ENCODE data around the gene LOX.

The LOX gene, protein sequence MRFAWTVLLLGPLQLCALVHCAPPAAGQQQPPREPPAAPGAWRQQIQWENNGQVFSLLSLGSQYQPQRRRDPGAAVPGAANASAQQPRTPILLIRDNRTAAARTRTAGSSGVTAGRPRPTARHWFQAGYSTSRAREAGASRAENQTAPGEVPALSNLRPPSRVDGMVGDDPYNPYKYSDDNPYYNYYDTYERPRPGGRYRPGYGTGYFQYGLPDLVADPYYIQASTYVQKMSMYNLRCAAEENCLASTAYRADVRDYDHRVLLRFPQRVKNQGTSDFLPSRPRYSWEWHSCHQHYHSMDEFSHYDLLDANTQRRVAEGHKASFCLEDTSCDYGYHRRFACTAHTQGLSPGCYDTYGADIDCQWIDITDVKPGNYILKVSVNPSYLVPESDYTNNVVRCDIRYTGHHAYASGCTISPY

DNA sequence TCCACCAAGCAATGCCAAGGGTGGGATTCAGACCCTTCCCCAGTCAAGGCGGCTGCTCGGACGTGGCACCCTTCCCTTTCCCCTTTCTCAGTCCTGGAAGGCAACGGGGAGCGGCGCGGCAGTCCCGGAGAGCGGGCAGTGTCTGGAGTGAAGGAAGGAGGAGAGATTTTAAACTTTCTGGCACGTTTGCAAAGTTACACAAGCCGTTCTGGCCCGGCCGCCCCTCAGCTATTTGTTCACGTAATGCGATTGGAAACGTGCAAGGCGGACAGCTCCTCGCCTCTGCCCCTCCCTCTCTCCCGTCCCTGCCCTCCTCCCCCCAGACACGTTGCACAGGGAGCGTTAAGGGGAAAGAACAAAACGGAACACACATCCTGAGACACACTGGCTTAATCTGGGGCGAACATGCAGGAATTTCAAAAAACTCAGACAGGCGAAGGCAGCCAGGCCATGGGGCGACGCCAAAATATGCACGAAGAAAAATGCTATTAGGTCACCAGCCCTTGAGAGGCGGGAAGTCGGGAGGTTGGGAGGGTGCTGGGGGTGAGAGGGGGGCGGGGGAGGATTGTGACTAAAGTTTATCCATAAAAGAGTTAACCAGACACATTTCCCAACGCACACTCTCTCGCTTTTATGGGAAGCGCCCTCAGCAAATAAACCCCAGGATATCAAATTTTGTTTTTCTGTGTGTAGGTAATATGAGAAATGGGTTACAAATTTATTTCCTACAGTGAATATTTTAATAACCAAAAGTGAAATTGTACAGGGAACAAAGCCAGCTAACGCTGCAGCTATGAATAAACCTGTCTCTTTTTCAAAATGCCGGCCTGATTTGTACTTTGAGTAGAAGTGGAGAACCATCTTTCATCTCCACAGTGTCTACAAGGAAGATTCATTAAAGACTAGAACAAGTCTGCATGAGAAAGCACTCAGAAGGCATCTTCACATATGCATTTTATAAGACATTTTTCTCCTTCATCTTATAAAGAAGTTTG lies at the start of gene LOX:
TSS of gene LOX (minus strand) at position 144 of the 995 bp plus-strand sequence. CDS start 274 bp downstream, outside the sequence.
- DNase-seq: no peak

DNA sequence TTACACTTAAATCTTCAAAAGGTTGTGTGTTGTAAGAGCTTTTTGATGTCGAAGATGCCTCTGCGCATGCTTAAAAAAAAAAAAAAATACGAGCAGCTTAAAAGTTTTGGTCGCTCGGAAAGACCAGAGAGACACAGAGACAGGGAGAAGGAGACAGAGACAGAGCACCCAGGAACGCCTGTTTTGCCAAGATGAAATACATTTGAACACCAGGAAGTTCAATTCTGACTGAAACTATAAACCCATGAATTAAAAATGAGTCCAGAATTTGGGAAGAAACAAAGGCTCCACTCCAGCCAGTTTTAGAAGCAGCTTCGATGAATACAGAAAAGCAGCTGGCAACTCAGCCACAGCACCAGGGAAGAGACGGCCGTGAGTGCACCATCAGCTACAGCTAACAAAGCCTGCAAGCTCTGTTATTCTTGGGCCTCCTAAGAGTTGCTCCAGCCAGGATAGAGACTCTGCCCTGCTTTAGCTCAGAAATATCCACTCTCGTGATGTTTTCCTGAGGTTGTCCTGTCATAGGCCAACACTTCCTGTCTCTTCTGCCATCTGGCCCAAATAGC lies 48.8 kb upstream of the LOX start:
- no peak for DNase-seq

DNA sequence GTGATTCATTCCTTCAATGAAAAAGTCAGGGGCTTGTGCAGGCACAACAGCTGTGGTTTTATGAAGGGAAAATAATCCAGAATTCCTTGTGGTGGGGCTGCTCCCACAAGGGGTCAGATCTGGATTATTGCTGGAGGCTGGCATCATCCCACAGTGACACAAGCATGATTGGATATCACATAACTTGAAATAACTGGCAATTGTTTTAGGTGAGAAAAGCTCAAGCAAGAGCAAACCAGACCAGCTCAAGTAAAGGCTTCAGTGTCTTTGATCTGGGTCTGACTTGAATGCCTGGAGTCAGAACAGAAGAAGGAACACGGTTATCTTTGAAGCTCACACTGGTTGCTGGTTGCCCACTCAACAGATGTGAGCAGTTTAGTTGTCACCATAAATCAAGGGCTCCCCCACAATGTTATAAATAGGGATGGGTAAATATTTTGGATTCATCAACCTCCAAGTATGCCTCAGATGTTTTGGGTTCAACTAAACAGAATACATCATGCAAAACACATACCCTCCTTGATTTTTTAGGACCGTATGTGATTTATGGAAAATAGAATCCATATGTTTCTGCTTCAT lies 48.2 kb upstream of the LOX start:
- no peak for DNase-seq

DNA sequence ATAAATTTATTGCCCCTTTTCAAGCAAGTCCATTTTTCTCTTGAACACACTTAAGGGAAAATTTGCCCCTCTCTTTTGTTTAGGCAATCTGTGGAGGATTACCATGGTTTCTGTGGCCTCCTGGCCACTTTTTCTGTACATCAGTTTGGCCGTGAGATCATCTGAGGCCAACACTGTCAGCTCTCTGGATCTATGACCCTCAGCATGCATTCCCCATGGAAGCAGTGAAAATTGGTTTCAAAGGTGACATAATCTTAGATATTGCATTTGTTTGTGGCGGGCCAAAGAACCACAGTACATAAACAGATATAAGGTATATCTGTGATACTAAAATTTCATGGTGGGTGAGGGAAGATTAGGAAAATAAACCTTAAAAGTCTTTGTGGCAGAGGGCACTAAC lies 46.7 kb upstream of the LOX start:
- no peak for DNase-seq

DNA sequence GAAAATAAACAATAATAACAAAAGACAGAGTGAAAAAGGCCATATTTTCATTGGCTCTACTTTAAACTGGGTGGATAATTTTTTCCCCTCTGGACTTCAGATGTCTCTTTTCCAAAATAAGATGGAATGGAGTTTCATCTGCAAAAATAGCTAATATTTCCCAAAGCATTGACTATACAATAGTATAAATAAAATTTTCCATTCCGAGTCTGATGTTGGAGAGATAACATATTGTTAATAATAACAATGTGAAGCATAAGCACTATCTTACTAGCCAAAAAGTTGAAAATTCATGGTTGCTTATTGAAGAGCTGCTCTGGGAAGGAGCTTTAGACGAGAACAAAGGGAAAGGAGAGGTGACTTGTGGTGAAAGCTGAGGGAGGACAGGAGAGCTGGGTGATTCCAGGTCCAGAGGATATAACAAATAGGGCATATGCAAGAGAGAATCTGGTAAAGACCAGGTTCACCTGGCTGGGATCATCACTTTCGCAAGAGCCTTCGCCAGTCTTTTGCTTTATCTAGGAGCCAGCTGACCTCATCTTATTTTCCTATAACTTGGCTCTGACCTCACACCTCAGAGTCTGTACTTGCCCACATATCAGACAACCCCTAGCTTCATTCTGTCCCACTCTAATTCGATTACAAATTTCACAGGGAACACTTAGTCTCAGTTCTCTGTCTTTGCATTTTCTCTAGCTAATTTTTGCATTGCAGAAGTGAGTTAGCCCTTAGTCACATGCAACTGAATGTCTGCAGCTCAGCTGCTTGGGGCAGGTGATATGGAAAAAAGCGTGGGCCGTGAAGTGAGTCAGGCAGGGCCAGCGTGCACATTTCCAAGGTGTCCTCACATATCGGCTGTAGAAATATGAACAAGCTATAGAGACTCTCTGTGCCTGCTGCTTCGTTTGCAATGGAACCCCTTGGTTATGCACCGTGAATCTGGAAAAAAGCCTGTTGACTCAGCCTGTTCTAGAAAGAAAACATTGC lies 43.7 kb upstream of the LOX start:
- DNase-seq: no peak

DNA sequence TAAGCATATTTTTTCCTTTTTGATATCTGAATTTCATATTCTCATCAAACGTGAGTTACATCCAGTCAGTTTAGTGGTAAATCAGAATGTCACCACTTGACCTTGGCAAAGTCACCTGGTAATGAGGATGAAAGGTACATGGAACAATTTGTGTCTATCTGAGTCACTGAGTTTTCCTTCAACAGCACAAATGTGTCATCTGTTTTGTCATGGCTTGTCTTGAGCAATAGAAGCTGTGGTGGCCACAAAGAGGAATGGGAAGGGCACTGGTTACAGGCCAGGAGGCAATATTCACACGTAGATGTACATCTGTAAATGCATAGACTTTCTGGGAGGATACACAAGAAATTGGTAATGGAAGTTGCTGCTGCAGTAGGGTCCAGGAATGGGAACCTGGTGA lies 42.9 kb upstream of the LOX start:
- no peak for DNase-seq

DNA sequence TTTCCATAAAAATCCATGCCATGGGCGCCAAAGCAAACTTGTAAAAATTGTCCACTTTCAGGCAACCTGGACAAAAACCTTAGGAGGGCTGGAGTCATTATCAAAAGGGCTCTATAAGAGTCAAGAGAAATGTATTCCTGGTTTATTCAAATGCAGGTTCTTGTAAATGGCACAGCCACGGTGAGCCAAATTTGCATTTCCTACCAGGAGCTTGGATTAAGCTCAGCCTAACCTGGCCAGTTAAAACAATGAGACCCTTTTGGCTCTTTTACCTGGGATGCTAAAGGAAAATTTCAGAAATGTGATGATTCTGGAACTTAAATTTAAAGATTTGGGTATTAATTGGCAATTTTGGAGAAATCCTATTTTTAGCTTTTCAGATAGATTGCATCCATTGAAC lies 42.4 kb upstream of the LOX start:
- DNase-seq: no peak

DNA sequence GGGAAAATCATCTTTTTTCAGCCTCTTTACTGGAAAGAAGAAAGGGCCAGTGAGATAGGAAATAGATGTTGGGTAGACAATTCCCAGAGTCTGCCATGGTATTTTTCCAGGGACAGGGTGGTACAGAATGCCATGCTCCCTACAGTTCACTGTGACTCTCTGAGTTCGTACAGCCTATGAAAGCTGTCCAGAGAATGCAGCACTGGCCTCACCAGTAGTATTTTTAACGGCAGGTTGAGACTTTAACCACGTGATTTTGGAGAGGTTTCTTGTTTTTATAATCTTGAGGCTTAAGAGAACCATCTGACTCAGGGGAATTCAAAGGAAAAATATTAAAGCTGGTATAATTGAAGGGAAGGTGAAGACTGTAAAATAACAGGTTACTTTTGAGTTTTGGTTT lies 41.1 kb upstream of the LOX start:
- no peak for DNase-seq

DNA sequence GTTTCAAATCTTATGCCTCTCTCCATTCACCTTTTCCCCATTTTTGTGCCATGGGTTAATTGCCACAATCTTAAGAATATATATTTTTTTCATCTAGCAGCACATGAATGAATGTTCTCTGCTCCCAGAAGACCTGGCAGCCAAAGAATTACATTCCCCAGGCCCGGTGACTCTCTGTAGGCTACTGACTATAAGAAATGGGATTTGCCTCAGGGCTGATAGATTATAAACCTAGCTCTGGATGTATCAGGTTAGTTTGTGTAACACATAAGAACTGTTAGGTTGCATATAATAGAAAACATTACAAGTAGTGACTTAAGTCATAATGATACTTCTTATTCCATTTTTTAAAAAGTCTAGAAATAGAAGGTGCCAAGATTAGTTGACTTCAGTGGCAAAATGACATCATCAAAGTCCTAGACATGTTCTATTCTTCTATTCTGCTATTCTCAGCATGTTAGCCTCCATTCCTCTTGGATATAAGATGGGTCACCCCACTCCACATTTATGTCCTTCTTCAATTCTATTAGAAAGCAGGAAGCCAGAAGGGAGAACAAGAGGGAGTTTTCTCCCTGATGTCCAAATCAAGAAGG lies 40.4 kb upstream of the LOX start:
- DNase-seq: no peak

DNA sequence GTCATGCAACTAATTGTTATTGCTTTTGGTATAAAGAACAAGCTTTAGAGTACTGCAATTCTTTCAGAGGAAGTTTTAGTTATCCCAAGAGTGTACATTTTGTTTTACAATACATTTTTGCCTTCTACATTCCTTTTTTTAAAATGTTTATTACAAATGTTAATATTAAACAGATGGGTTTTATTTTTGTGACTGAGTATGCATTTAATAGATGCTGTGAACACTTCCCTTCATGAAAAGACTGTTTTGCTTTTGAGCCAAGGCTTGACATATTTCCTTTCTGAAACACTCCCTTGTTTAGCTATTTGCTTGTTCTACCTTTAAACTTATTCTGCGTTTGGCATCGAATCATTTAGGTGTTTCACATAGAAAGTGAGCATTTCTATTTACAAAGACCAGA lies 36.4 kb upstream of the LOX start:
- no peak for DNase-seq

DNA sequence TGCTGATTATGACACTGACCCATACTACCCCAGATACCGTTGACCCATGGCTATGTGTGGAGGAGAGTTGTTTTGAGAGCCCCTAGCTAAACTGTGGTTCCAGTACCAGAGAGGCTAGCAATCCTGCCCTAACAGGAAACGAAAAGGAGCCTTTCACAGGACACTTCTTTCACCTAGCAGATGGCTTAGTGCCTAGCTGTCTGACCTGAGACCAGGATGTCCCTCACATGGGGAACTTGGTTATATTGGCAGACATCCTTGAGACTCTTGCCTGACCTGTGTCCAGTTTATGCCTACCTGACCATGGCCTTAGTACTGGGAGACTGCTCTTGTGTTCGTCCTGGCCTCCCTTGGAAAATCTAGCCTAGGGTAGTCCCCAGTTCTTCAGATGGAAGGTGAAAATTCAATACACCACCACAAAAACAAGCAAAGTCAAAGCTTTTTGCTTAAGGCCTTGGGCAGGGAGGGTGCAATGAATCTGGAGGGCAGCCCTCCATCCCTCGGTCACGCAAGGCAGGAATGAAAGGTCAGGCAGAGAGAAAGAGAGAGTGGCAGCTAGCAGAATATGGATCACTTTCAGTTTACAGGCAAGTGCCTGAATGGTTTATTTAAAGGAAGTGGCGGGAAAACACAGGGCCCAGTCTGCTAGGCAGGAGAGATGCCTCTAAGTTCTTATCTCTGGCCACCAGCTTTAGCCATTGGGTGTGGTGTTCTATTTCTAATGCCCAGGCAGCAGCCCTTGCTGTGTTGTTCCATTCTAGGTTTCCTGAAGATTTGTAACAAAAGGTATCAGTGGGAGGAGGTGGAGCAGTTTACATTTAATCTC lies 34.9 kb upstream of the LOX start:
- no peak for DNase-seq

DNA sequence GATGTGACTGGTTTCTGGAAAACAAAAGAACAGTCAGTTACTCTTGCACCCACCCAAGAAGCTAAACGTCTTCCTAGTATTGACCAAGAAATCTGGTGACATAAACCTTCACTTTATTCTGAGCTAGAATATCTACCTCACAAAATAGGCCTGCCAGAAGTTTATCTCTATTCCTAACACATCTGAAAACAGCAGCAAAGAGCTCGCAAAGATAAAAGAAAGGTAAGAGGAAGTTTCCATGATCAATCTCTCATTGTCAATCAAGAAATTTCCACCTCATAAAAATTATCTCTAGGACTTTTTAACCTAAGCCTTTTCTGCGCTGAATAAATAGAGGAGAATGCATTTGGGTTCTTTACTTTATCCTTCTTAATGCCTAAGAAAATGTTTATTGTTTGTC lies 34.0 kb upstream of the LOX start:
- DNase-seq: no peak

DNA sequence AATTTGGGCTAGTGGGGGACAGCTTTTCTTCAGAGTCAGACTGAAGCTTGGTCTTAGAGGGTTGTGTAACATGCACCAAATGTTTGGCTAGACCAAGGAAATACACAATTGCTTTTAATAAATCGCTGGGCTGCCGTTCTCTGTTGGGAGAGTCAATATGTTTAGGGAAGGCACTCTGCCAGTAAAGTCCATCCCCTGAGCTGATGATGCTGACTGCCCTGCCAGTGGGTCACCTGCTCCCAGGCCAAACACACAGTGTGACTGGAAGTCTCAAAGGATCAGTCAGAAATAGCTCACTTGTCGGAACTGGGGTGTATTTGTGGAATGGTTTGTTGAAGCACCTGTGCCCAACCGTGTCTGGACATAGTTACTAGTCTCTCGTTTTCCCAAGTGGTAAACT lies 33.4 kb upstream of the LOX start:
- no peak for DNase-seq

DNA sequence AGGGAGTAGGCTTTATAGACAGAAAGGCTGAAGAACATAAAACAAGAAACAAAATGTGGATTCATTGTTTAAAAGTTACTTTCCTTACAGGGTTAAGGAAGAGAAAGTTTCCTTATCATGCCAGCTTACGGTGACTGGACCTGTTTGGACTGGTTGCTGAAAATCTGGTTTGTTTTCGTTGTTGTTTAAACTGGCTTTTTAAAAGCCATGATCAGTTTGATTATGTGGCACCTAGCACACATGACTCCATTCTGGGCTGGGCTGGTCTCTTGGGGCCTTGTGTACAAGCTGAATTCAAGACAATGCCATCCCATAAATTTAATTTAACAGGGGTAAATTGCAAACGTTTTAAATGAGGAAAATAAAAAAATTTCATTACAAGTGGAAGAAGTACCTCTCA lies 32.9 kb upstream of the LOX start:
- no peak for DNase-seq

DNA sequence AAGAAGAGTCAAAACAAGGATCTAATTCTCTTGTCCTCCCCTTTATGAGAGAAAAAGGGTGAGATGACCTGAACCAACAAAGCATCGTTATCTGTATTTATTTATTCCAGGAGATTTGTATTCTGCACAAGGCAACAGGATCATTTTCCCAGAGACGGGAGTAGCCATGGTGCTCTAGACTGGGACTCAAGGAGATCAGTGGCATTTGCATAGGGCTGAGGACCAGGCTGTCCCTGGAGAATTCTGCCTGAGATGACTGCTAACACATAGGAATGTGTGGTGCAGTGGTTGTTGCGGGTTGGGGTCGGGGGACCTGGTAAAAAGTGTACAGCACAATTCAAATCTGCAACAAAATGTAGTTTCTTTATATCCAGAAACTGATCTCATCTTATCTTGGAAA lies 29.0 kb upstream of the LOX start:
- DNase-seq: no peak

DNA sequence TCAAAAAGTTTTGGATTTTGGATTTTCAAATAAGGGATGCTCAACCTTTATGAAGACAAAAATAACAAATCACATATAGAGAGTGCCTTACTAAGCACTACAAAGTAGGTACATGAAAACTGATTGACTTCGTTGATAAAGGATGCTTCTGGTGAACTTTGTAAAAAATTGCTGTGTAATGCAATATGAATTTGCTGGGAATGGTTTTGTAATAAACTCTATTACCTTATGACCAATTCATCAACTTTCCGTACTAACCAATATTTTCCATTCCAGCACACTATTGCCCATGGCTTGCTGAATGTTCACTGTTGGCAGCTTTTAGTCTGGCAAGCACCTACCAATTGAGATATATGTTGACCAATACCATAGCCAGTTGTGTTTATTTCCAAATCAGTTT lies 27.9 kb upstream of the LOX start:
- DNase-seq: no peak

DNA sequence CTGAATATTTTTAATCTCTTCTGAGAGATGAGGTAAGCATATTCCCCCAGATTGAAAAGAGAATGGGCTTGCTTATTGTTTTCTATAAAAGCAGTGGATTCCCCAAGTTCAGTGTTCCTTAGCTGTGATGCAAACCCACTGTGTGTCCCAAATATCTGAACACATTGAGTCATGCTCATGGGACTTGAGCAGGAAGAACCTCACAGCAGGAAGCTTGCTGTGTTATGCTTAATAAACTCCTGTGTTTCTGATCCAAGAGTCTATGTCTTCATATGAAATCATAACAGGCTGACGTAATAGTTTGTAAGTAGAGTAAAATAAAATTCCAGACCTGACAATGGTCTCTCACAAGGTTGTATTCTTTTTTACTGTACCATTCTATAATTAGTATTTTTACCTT lies 24.8 kb upstream of the LOX start:
- no peak for DNase-seq

DNA sequence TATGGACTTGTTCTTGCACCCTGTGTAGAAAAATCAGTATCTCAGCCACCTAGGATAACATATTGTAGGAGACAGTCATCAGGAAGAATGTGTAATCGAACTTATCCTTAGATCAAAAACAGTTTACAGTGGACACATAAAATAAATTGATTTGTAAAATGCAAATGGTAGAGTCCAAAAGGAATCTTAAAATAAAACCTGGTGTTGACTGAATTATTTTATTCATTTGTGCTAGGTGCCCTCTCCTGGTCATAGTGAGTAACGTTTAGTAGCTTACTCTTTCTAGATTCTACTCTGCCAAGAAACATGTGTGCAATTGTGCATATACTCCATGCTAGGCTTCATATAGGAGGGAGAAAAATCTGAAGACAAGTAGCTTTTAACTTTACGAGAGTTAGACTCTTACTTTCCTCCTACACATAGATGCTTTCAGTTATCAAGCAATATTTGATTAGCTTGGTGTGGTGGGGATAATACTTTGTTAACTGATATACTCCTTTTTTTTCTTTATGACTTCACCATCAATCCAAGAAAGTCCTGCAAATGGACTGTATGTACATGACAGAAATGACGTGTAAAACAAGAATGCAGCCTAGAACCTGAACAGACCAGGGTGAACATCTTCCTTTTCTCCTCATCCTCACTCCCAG lies 23.7 kb upstream of the LOX start:
- DNase-seq: no peak

DNA sequence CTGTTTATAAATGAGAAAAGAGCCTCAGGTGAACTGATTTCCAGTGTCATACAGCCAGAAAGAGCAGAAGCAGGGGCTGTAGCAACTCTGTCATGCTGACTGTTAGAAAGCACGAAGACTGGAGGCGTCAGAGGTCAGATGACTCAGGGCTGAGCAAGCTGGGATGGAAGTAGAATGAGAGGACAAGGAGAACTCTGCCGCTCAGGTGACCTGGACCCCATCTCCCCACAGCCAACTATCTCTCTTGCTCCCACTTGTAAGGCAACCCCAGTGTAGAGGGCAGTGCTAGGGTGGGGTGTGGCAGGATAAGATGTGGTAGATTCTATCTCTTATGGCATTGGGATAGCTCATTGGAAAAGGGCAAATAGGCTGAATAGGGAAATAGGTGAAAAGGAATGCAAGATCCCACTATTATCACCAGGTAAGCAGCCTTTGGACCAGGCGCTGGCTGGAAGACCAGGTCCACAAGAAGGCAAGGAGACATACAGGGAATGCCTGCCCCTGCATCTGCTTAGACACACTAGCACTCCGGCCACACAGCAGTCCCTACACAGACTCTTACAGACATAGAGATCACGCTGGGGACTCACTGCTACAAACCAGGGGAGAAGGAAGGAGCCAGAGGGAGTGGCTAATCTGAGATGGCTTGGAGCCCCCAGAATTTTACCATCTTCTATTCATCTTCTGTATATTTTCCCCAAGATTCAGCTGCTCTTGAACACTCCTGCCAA lies 21.2 kb upstream of the LOX start:
- no peak for DNase-seq

All from activated CD4-positive, alpha-beta T cell treated with anti-CD3 and anti-CD28 coated beads for 1 hour (primary cell).